Thyroid gland (tissue), 4 donors: ENCODE results near the gene TSGA10IP. TPM values are rescaled to one million over a fixed set of nuclear protein-coding genes. Genes with fewer than 3 reads are reported as not detected.

Experiments
- DNase-seq, 2 donors: peaks; one replicate each; pipeline ENCODE4 v3.0.0-alpha.2; 2019
- H3K27ac ChIP-seq, 3 donors: fragments of 200-600 bp; sonication (generic); 1 replicate in 2 of 3; 2 replicates in 1 of 3; pipeline ENCODE4 v1.5.1; 2016 to 2019; ENCODE audit warnings: mild to moderate bottlenecking in 1 of 3, moderate library complexity in 1 of 3
- H3K27me3 ChIP-seq: fragments of 200-600 bp; sonication (generic); one replicate; pipeline ENCODE4 v1.5.1; 2019
- H3K36me3 ChIP-seq, 2 donors: fragments of 200-600 bp; sonication (generic); one replicate each; pipeline ENCODE4 v1.5.1; 2016 to 2019
- H3K4me1 ChIP-seq, 2 donors: fragments of 200-600 bp; sonication (generic); one replicate each; pipeline ENCODE4 v1.5.1; 2017 to 2019
- H3K4me3 ChIP-seq, 3 donors: fragments of 200-600 bp; sonication (generic); replicated peaks in 1 of 3; 1 replicate in 2 of 3; 2 replicates in 1 of 3; pipeline ENCODE4 v1.5.1; 2016; ENCODE audit warnings: mild to moderate bottlenecking in 1 of 3
- H3K9me3 ChIP-seq: fragments of 200-600 bp; sonication (generic); one replicate; pipeline ENCODE4 v1.5.1; 2017
- CTCF ChIP-seq, 6 experiments: fragments of 200-600 bp in 3 of 6; fragments of 450-650 bp in 3 of 6; sonication (generic) in 3 of 6; IDR thresholded peaks; one replicate each; pipeline ENCODE4 v1.5.1; 2016 to 2019; ENCODE audit warnings: antibody characterized with exemption in 6 of 6, mild to moderate bottlenecking in 2 of 6, inconsistent platforms in 1 of 6, moderate library complexity in 1 of 6
- POLR2A ChIP-seq, 2 donors: fragments of 450-650 bp; IDR thresholded peaks; one replicate each; pipeline ENCODE4 v1.6.1; 2017; ENCODE audit warnings: antibody characterized with exemption in 2 of 2, mild to moderate bottlenecking in 2 of 2, moderate library complexity in 1 of 2
- WGBS, 2 donors: methylation state at CpG; one replicate each; pipeline ENCODE4 v1.1.5; 2017; 5-methylcytosine and 5-hydroxymethylcytosine counted together
- intact Hi-C: fragments of 100-400 bp; cut with DNase I; formaldehyde crosslinking; loops from one replicate; pipeline ENCODE4 v1.15.1; 2023
- total RNA-seq, 4 donors: library from RNA; depleted of rRNA; stranded (reverse); fragments of >200 nt; gene quantifications; one replicate each; pipeline ENCODE4 v1.2.3, GENCODE V29; 2016

TSGA10IP gene
- total RNA-seq, 4 donors from 2014 or later = 0.33 TPM; not detected in 3

GRCh38 chr11:66008095-66008467, 62.8 kb downstream of the TSGA10IP start:
- DNase-seq = no peak
- Histone ChIP-seq H3K4me1 (peaks cover 12 to 38% of the 10 kb centered on the region in 2 donors), H3K27ac (peak overlapping the region in 2 of 3 donors; percentile 43 to 79), H3K27me3 (no peaks in the 10 kb centered on the region), H3K36me3 (peaks cover 7 to 12% of the 10 kb centered on the region in 2 donors), H3K9me3 (no peaks in the 10 kb centered on the region), H3K4me3 (no peak overlapping the region)
- 87 to 91% methylated on average over 2 of the region's 2 CpGs for WGBS, 2 donors
- no peak for TF ChIP-seq POLR2A (IDR thresholded peaks at IDR 0.05)
- TF ChIP-seq CTCF (IDR thresholded peaks at IDR 0.05) = no peak
- intact Hi-C loops = loop anchor here (5.0 kb wide), 1 partner anchor 51 kb away; no protein-coding TSS in a partner anchor

DNA sequence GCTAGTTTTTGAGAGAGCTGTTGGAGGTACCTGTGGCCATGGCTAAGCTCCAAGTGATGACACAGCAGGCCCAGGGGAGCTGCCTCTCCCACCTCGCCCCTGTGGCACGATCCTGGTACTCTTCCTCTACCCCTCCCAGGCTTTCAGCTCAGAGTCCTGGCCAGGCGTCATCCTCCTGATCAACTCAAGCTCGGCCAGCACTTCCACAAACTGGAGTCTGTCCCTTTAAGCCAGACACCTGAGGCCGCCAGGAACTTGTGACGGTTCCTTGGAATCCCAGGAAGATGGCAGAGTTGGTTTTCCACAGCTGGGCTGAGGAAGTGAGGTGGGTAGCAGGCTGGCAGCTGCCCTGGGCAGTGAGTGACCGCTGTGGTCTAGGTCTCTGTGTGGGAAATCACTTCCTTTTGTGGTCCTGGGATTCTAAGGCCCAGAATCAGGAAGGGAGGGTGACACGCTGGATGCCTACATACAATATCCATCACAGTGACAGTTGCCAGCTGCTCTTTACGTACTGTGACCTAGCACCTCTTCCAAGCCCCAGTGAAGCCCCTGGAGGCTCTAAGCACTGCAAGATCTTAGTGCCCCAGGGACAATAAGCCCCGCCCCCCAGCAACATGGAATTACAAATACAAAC, 63.3 kb downstream of the TSGA10IP start:
- Histone ChIP-seq H3K27me3 (no peaks in the 10 kb centered on the region), H3K9me3 (no peaks in the 10 kb centered on the region), H3K27ac (peak overlapping the region in 2 of 3 donors; percentile 43 to 79), H3K36me3 (peaks cover 7 to 12% of the 10 kb centered on the region in 2 donors), H3K4me1 (peaks cover 12 to 38% of the 10 kb centered on the region in 2 donors), H3K4me3 (no peak overlapping the region)
- TF ChIP-seq POLR2A (IDR thresholded peaks at IDR 0.05) = no peak
- no peak for TF ChIP-seq CTCF (IDR thresholded peaks at IDR 0.05)
- peak; percentile 77 for DNase-seq
- intact Hi-C loops = loop anchor here (5.0 kb wide), 1 partner anchor 51 kb away; no protein-coding TSS in a partner anchor
- 54 to 62% methylated on average over 6 to 10 of the region's 10 CpGs for WGBS, 2 donors

Other genes with a start within 250 kb of the TSGA10IP start
- 100 to 1,000 TPM in 1 of 4 donors, 10 to 100 TPM in 3; 78.5 to 114 (median 81.1) TPM for gene KAT5, start 233.2 kb upstream of the TSGA10IP start, total RNA-seq
- gene RNASEH2C, start 224.7 kb upstream of the TSGA10IP start, total RNA-seq = 100 to 1,000 TPM in 3 of 4 donors, 10 to 100 TPM in 1; 48.8 to 135 (median 118) TPM
- 10 to 100 TPM; 21.8 to 43.2 (median 25.3) TPM for gene AP5B1, start 164.5 kb upstream of the TSGA10IP start, total RNA-seq
- 1 to 10 TPM; 1.1 to 6.6 (median 5.2) TPM for gene OVOL1, start 158.4 kb upstream of the TSGA10IP start, total RNA-seq
- under 1 TPM in 1 of 4 donors, not detected in 3; 0.45 TPM for gene SNX32, start 111.5 kb upstream of the TSGA10IP start, total RNA-seq
- 100 to 1,000 TPM; 330 to 581 (median 494) TPM for gene CFL1, start 87.3 kb upstream of the TSGA10IP start, total RNA-seq
- 10 to 100 TPM; 31.8 to 61.9 (median 42.5) TPM for gene MUS81, start 85.0 kb upstream of the TSGA10IP start, total RNA-seq
- 100 to 1,000 TPM in 2 of 4 donors, 10 to 100 TPM in 2; 70.7 to 125 (median 91.4) TPM for gene EFEMP2, start 72.7 kb upstream of the TSGA10IP start, total RNA-seq
- gene CTSW, start 65.6 kb upstream of the TSGA10IP start, total RNA-seq = 1 to 10 TPM in 3 of 4 donors, under 1 TPM in 1; 0.67 to 7.6 (median 2.7) TPM
- 100 to 1,000 TPM in 2 of 4 donors, 10 to 100 TPM in 2; 65.9 to 128 (median 109) TPM for gene FIBP, start 57.0 kb upstream of the TSGA10IP start, total RNA-seq
- 10 to 100 TPM; 29.8 to 73.8 (median 42.9) TPM for gene CCDC85B, start 54.8 kb upstream of the TSGA10IP start, total RNA-seq
- 1 to 10 TPM in 3 of 4 donors, under 1 TPM in 1; 0.33 to 1.6 (median 1.5) TPM for gene FOSL1, start 45.1 kb upstream of the TSGA10IP start, total RNA-seq
- 10 to 100 TPM; 17.7 to 27.1 (median 20.9) TPM for gene C11orf68, start 26.4 kb upstream of the TSGA10IP start, total RNA-seq
- gene DRAP1, start 26.1 kb upstream of the TSGA10IP start, total RNA-seq = 100 to 1,000 TPM in 3 of 4 donors, 10 to 100 TPM in 1; 82.0 to 184 (median 132) TPM
- gene SART1, start 16.3 kb downstream of the TSGA10IP start, total RNA-seq = 10 to 100 TPM; 22.2 to 46.1 (median 24.2) TPM
- gene EIF1AD, start 56.7 kb downstream of the TSGA10IP start, total RNA-seq = 10 to 100 TPM; 25.3 to 39.4 (median 28.3) TPM
- gene BANF1, start 57.0 kb downstream of the TSGA10IP start, total RNA-seq = 10 to 100 TPM; 66.9 to 86.7 (median 78.3) TPM
- gene CST6, start 66.5 kb downstream of the TSGA10IP start, total RNA-seq = 10 to 100 TPM in 3 of 4 donors, 1 to 10 TPM in 1; 7.1 to 53.1 (median 30.6) TPM
- not detected for gene CATSPER1, start 81.0 kb downstream of the TSGA10IP start, total RNA-seq
- 100 to 1,000 TPM in 2 of 4 donors, 10 to 100 TPM in 2; 49.2 to 154 (median 118) TPM for gene GAL3ST3, start 103.7 kb downstream of the TSGA10IP start, total RNA-seq
- gene SF3B2, start 106.9 kb downstream of the TSGA10IP start, total RNA-seq = 100 to 1,000 TPM; 149 to 231 (median 158) TPM
- 10 to 100 TPM; 39.6 to 67.7 (median 59.7) TPM for gene PACS1, start 124.8 kb downstream of the TSGA10IP start, total RNA-seq